Glutamatergic neuron (in vitro differentiated cells): ENCODE results near the gene TSFM. TPM values are rescaled to one million over a fixed set of nuclear protein-coding genes. Genes with fewer than 3 reads are reported as not detected.
A peak's percentile ranks its signal among the peaks of the same experiment; 100 is the strongest.

Experiments used
- DNase-seq: peaks from one replicate; pipeline ENCODE4 v3.0.0; 2022
- H3K27ac Mint-ChIP-seq: one replicate; pipeline ENCODE4 v1.8.0; 2020; ENCODE audit warnings: mild to moderate bottlenecking, mixed read lengths, inconsistent platforms; ENCODE audit not compliant: unreplicated experiment
- H3K27me3 Mint-ChIP-seq: one replicate; pipeline ENCODE4 v1.8.0; 2020; ENCODE audit warnings: mild to moderate bottlenecking, moderate library complexity, mixed read lengths, inconsistent platforms; ENCODE audit not compliant: unreplicated experiment
- H3K36me3 Mint-ChIP-seq: one replicate; pipeline ENCODE4 v1.8.0; 2020; ENCODE audit warnings: mild to moderate bottlenecking, mixed read lengths, inconsistent platforms; ENCODE audit not compliant: unreplicated experiment
- H3K4me1 Mint-ChIP-seq: one replicate; pipeline ENCODE4 v1.8.0; 2020; ENCODE audit warnings: mild to moderate bottlenecking, low read depth, mixed read lengths, inconsistent platforms; ENCODE audit not compliant: unreplicated experiment
- H3K4me3 Mint-ChIP-seq: one replicate; pipeline ENCODE4 v1.8.0; 2020; ENCODE audit warnings: mild to moderate bottlenecking, mixed read lengths, inconsistent platforms; ENCODE audit not compliant: unreplicated experiment
- H3K9me3 Mint-ChIP-seq: one replicate; pipeline ENCODE4 v1.8.0; 2020; ENCODE audit warnings: mild to moderate bottlenecking, moderate library complexity, mixed read lengths, inconsistent platforms; ENCODE audit not compliant: unreplicated experiment
- CTCF ChIP-seq: fragments of 200-600 bp; sonication (generic); IDR thresholded peaks from one replicate; pipeline ENCODE4 v1.5.0; 2021; ENCODE audit not compliant: partially characterized antibody, unreplicated experiment
- total RNA-seq: library from RNA; stranded (reverse); fragmentation: NEBNext Ultra II Directional; extraction: Animal tissue kit (Norgen Biotek cat#: 25700); gene quantifications from one replicate; pipeline ENCODE4 v1.2.1, GENCODE V29; 2021; ENCODE audit not compliant: unreplicated experiment

The TSFM gene
- total RNA-seq, 1 donor from 2014 or later: 35.7 TPM

GRCh38 chr12:57735952-57736740, 46.4 kb upstream of the TSFM start:
- TF ChIP-seq CTCF: no peak
- H3K4me1 Mint-ChIP-seq: peaks cover 25% of the 10 kb centered on the region
- peaks cover 29% of the 10 kb centered on the region for H3K27me3 Mint-ChIP-seq
- peaks cover 15% of the 10 kb centered on the region for H3K36me3 Mint-ChIP-seq
- DNase-seq: peak; percentile 81
- peak overlapping the region; percentile 73 for H3K27ac Mint-ChIP-seq
- H3K9me3 Mint-ChIP-seq: peaks cover 11% of the 10 kb centered on the region
- peak overlapping the region; percentile 94 for H3K4me3 Mint-ChIP-seq

- Mint-ChIP-seq H3K36me3 (peaks cover 10% of the 10 kb centered on the region), H3K4me3 (peak overlapping the region; percentile 94), H3K4me1 (peaks cover 25% of the 10 kb centered on the region), H3K9me3 (peaks cover 11% of the 10 kb centered on the region), H3K27me3 (peaks cover 29% of the 10 kb centered on the region), H3K27ac (peak overlapping the region; percentile 73)
- no peak for TF ChIP-seq CTCF
- DNase-seq: no peak
Observed at GRCh38 chr12:57736741-57737466, 45.7 kb upstream of the TSFM start.

- H3K4me1 Mint-ChIP-seq: peaks cover 25% of the 10 kb centered on the region
- no peak overlapping the region for H3K4me3 Mint-ChIP-seq
- peaks cover 11% of the 10 kb centered on the region for H3K9me3 Mint-ChIP-seq
Observed at GRCh38 chr12:57737467-57738460, 44.8 kb upstream of the TSFM start.

GRCh38 chr12:57738661-57739237, 43.8 kb upstream of the TSFM start, which contains the start of gene AGAP2:
AGAP2 (minus strand) TSS chr12:57738742; CDS start chr12:57738246, 496 bp downstream.
- DNase-seq: peak; percentile 75
- Mint-ChIP-seq H3K36me3 (peaks cover 10% of the 10 kb centered on the region), H3K27me3 (peaks cover 29% of the 10 kb centered on the region), H3K27ac (peak within 1 kb of the TSS; percentile 38), H3K4me3 (peak within 1 kb of the TSS; percentile 85), H3K9me3 (peaks cover 11% of the 10 kb centered on the region), H3K4me1 (peaks cover 25% of the 10 kb centered on the region)
- TF ChIP-seq CTCF: no peak

More at GRCh38 chr12:57737467-57738460, 44.8 kb upstream of the TSFM start:
- no peak for TF ChIP-seq CTCF
- peaks cover 10% of the 10 kb centered on the region for H3K36me3 Mint-ChIP-seq
- peaks cover 29% of the 10 kb centered on the region for H3K27me3 Mint-ChIP-seq
- peak; percentile 71 for DNase-seq
- H3K27ac Mint-ChIP-seq: no peak overlapping the region
